Stimulated activated CD8-positive, alpha-beta memory T cell treated with anti-CD3 and anti-CD28 coated beads, Interleukin-2, amount 100 ng/mL, for 48 hours (primary cell): ENCODE results near the gene CFAP97D2.
A peak's percentile ranks its signal among the peaks of the same experiment; 100 is the strongest.
"Not testable (repeated sequence)": the region's sequence is repeated elsewhere in the genome, so short reads cannot be mapped to it uniquely, and the experiment has no call there.

ENCODE experiments used
- DNase-seq, 2 donors: peaks; one replicate each; pipeline ENCODE4 v3.0.0-alpha.2; 2020; ENCODE audit warnings: low read depth in 2 of 2

CFAP97D2 gene

GRCh38 chr13:114179087-114179658 lies at the start of gene CFAP97D2:
Gene CFAP97D2, plus strand, starts transcription at chr13:114179257. Its CDS starts 74 bp downstream, at chr13:114179331.
- DNase-seq: no peak

GRCh38 chr13:114129649-114130062 lies 49.4 kb upstream of the CFAP97D2 start:
- no peak for DNase-seq

- DNase-seq: no peak
Measured at GRCh38 chr13:114130131-114130836, 48.8 kb upstream of the CFAP97D2 start.

GRCh38 chr13:114130837-114131582 lies 48.0 kb upstream of the CFAP97D2 start:
- DNase-seq: no peak

GRCh38 chr13:114131583-114132418 lies 47.3 kb upstream of the CFAP97D2 start:
- DNase-seq: no peak

- peak in 1 of 2 donors; percentile 66 for DNase-seq
Measured at GRCh38 chr13:114132419-114133121, 46.5 kb upstream of the CFAP97D2 start, which contains the start of gene RASA3. Gene RASA3, minus strand, starts transcription at chr13:114132623. Its CDS starts 134 bp downstream, at chr13:114132489.

- not testable (repeated sequence) for DNase-seq
Measured at GRCh38 chr13:114133126-114133525, 45.9 kb upstream of the CFAP97D2 start.

- DNase-seq: not testable (repeated sequence)
Measured at GRCh38 chr13:114133552-114133951, 45.5 kb upstream of the CFAP97D2 start.

- no peak for DNase-seq
Measured at GRCh38 chr13:114134111-114134943, 44.7 kb upstream of the CFAP97D2 start.

GRCh38 chr13:114134944-114135610 lies 44.0 kb upstream of the CFAP97D2 start:
- no peak for DNase-seq

GRCh38 chr13:114135731-114136171 lies 43.3 kb upstream of the CFAP97D2 start:
- DNase-seq: no peak

GRCh38 chr13:114136576-114136975 lies 42.5 kb upstream of the CFAP97D2 start:
- DNase-seq: no peak

- DNase-seq: no peak
Measured at GRCh38 chr13:114140131-114140905, 38.7 kb upstream of the CFAP97D2 start.

GRCh38 chr13:114140906-114141250 lies 38.2 kb upstream of the CFAP97D2 start:
- DNase-seq: no peak

- DNase-seq: no peak
Measured at GRCh38 chr13:114141261-114141996, 37.6 kb upstream of the CFAP97D2 start.

- DNase-seq: no peak
Measured at GRCh38 chr13:114142137-114142550, 36.9 kb upstream of the CFAP97D2 start.

GRCh38 chr13:114142640-114143490 lies 36.2 kb upstream of the CFAP97D2 start:
- DNase-seq: no peak
